Left ventricle myocardium superior (tissue), 1 donor: Measurements from ENCODE around the gene P2RX3. TPM values are rescaled to one million over a fixed set of nuclear protein-coding genes. Genes with fewer than 3 reads are reported as not detected.
"Not testable (repeated sequence)": the region's sequence is repeated elsewhere in the genome, so short reads cannot be mapped to it uniquely, and the experiment has no call there.

ENCODE experiments used
- ATAC-seq: fragments of 200-7000 bp; cut with Tn5 transposase; one replicate; pipeline ENCODE4 v1.9.1; 2020; ENCODE audit warnings: mild to moderate bottlenecking, moderate library complexity
- DNase-seq: peaks from one replicate; pipeline ENCODE4 v3.0.0-alpha.2; 2020
- intact Hi-C: fragments of 100-400 bp; cut with micrococcal nuclease; formaldehyde crosslinking; loops from one replicate; pipeline ENCODE4 v1.11.0; 2022
- long read RNA-seq: library from polyadenylated mRNA; unstranded; transcript quantifications from one replicate; pipeline ENCODE4 v2.0.0, GENCODE V29; 2021
- total RNA-seq: library from RNA; stranded (reverse); fragmentation: NEBNext Ultra II Directional; extraction: Animal tissue kit (Norgen Biotek cat#: 25700); gene quantifications from one replicate; pipeline ENCODE4 v1.2.1, GENCODE V29; 2021
- donor health status: DM: no; HTN: yes; CAD: no; lungs with severe emphysema.

P2RX3 gene
- total RNA-seq = 4.5 TPM
- long read RNA-seq, transcript P2RX3-201 (12 exons, 1,831 nt) = major isoform, 6 of 11 reads
- long read RNA-seq, partial matches to known transcripts = 2 of 11 reads
- long read RNA-seq, other reads (novel, unspliced or antisense) = 3 of 11 reads

DNA sequence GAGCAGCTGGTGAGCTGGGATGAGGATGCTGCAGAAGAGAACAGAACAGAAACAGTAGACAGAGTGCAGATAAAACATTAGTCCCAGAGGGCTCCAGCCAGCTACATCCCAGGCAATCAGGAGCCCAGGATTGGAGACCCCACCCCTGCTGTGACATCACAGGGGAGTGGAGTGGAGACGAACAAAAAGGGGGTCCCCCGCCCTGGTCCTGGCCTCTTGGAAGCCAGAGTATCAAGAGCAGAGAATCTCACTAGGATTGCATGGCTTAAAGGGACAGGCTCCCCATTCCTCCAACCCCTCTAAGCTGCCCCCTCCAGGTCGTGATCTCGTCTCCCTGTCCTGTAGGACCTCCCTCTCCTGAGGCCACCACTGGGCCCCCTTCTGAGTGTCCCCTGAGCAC is at the start of gene P2RX3:
Gene P2RX3 (plus strand): TSS at position 211 of the 400 bp plus-strand sequence. CDS start 199 bp downstream, outside the sequence.
- intact Hi-C loops = no loop called here
- peak; percentile 43 for DNase-seq
- ATAC-seq = no peak

- DNase-seq = no peak
- ATAC-seq = no peak
- intact Hi-C loops = no loop called here
Measured at GRCh38 chr11:57288771-57289579, 49.2 kb upstream of the P2RX3 start.

DNA sequence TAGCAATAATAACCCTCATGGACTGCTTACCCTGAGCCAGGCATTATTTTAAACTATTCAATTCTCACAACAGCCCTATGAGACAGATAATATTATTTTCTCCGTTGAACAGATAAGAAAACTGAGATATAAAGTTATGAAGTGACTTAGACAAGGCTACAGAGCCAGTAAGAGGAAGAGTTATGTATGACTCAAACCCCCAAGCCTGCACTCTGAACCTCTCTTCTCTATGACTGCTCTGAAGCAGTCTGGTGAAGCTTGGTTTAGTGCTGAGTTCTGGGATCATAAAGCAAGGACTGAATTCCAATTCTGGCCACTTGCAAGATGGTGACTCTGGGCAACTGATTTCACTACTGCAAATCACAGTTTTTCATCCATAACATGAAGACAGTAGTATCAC is 47.9 kb upstream of the P2RX3 start:
- intact Hi-C loops = no loop called here
- DNase-seq = no peak
- ATAC-seq = no peak

GRCh38 chr11:57294225-57295131 is 43.7 kb upstream of the P2RX3 start:
- DNase-seq = no peak
- intact Hi-C loops = no loop called here
- ATAC-seq = peak; percentile 57

- intact Hi-C loops, DNase-seq, ATAC-seq: not testable (repeated sequence)
Measured at GRCh38 chr11:57296205-57296604, 41.9 kb upstream of the P2RX3 start.

DNA sequence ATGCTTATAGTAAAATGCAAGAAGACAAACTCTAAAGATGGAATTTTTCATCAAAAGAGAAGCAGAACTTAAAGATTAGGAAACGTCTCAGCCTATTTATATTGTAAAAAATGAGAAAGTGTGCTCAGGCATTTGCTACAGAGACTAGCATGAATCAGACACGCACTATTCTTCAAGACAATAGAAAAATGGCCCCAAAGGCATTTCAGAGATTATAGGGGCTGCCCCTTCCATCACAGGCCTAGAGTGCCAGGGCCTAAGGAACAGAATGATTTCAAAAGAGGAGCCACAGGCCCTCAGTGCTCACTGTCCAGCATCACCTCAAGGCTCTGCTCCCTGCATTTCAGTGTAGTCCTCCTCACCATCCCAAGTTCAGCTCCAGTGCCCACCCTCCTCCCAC is 40.9 kb upstream of the P2RX3 start:
- intact Hi-C loops = no loop called here
- DNase-seq (no peak), ATAC-seq (no peak)

DNA sequence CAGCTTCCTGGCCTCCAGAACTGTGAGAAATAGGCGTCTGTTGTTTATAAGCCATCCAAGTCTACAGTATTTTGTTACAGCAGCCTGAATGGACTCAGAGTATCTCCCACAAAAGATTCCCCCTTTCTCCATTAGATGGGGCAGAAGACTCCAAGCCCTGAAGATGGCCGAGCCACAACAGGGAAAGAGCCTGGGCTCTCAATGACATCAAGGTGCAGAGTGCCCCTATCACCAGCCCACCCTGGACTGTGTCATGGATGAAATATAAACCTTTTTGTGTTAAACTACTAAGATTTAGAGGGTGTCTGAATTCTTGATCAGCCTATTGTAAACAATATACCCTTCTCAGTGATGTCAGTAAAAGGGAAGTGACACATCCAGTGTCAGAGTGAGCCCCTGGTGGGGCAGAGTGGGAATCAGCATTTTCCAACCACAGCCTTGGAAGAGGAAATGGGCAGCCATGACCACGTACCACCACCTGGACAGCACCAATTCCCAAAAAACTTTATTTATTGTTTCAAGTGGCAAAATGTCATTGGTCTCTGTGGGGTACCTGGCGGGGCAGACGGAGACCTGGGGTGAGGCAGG is 38.9 kb upstream of the P2RX3 start:
- intact Hi-C loops = no loop called here
- DNase-seq (no peak), ATAC-seq (no peak)

DNA sequence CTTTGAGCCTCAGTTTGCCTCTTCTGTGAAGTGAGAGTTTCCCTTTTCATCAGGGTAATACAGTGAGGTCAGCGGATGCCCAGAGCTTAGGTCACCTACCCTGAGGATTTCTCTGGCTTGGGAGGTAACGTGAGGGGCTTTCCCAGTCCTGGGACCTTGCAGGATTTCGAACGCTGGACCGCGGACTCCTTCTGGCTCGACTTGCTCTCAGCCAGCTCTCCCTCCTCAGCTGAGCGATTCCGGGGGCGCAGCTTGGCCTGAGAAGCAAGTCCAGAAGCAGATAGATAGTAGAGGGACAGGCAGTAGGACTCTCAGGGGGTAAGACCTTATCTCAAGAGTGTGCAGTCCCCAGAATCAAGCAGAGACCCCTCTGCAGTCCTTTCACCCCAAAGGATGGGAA is 37.4 kb upstream of the P2RX3 start:
- no peak for ATAC-seq

GRCh38 chr11:57301711-57302423 is 36.3 kb upstream of the P2RX3 start:
- no peak for DNase-seq
- no peak for ATAC-seq
- intact Hi-C loops = no loop called here

More for the DNA sequence above, 37.4 kb upstream of the P2RX3 start:
- DNase-seq = no peak
- intact Hi-C loops = no loop called here

DNA sequence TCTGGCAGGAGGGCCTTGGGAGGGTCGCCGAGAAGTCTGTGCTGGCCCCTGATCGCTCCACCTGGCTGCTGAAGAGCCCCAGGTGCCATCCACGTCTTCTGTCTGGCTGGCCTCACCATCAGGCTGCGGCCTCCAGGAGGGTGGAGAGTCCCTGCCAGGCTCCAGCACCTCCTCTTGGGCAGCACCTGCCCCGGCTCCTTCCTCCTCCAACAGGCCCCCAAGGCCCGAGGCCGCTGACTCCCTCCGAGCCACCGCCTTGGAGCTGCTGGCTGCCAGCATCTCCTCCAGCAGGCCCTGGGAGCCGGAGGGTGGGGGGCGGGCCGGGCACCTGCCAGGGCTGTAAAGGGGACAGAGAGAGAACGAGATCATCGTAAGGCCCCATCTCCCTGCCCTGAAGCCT is 35.7 kb upstream of the P2RX3 start:
- no peak for DNase-seq
- intact Hi-C loops = no loop called here
- ATAC-seq = no peak

GRCh38 chr11:57303280-57303989 is 34.7 kb upstream of the P2RX3 start:
- intact Hi-C loops = no loop called here
- DNase-seq (no peak), ATAC-seq (no peak)

GRCh38 chr11:57303990-57304579 is 34.1 kb upstream of the P2RX3 start:
- ATAC-seq (no peak), DNase-seq (no peak)
- intact Hi-C loops = no loop called here

GRCh38 chr11:57305523-57305922 is 32.6 kb upstream of the P2RX3 start:
- DNase-seq (no peak), ATAC-seq (no peak)
- intact Hi-C loops = no loop called here

GRCh38 chr11:57306161-57306876 is 31.8 kb upstream of the P2RX3 start:
- no peak for DNase-seq
- intact Hi-C loops = no loop called here
- no peak for ATAC-seq

DNA sequence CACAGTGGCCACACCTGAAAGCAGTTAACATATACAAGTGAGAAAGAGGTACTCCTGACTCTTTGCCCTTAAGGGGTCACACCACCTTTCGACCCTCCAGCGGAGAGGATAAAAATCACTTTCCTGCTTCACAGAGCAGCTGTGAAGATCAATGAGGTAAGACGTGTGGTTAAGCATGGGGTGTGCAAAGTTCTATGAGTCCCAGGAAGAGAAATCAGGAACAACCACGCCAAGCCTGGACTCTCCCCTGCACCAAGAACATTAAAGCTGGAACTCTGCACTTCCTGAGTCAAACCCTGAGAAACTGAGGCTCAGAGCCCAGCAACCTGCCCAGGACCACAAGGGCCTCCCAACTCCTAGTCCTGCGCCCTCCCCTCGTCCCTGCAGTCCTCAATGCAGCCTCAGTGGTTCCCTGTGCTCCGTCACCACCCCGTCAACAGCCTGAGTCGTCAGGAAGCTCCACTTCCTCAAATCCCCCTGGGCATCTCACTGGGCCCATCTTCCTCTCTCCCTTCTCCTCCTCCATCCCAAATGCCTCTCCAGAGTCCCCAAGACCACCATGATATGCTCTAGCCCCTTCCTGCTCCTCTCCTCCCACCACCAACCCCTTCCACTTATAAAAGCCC is 31.1 kb upstream of the P2RX3 start:
- no peak for DNase-seq
- ATAC-seq = no peak
- intact Hi-C loops = no loop called here

GRCh38 chr11:57307666-57308270 is 30.4 kb upstream of the P2RX3 start:
- intact Hi-C loops = no loop called here
- DNase-seq = no peak
- no peak for ATAC-seq
